CD4-positive, alpha-beta memory T cell (primary cell): ENCODE data around the gene CDC7. TPM values are rescaled to one million over a fixed set of nuclear protein-coding genes. Genes with fewer than 3 reads are reported as not detected.
"Not testable (repeated sequence)": the region's sequence is repeated elsewhere in the genome, so short reads cannot be mapped to it uniquely, and the experiment has no call there.

Experiments used
- CTCF ChIA-PET: fragments of 350-600 bp; sonication (Branson Sonifier 250); formaldehyde crosslinking; loops from one replicate; lab custom pipeline; 2021; ENCODE audit warnings: inconsistent platforms; ENCODE audit not compliant: partially characterized antibody; lab: Charles Lee
- POLR2A ChIA-PET: fragments of 350-600 bp; sonication (Branson Sonifier 250); formaldehyde crosslinking; loops from one replicate; lab custom pipeline; 2021; ENCODE audit not compliant: partially characterized antibody; lab: Charles Lee
- DNase-seq, 5 donors: peaks; one replicate each; pipeline versions ENCODE4 v3.0.0 to v3.0.0-alpha.2; 2020 to 2022; ENCODE audit warnings: mixed read lengths in 1 of 5
- H3K27ac ChIP-seq: one replicate; pipeline ENCODE4 v1.7.0; 2013; ENCODE audit warnings: low read depth, low read length
- H3K27me3 ChIP-seq: 2 replicates; pipeline ENCODE4 v1.7.0; 2013; ENCODE audit warnings: mild to moderate bottlenecking, low read length, moderate library complexity; ENCODE audit not compliant: insufficient read depth
- H3K36me3 ChIP-seq: 2 replicates; pipeline ENCODE4 v1.7.0; 2013; ENCODE audit warnings: mild to moderate bottlenecking, low read length, moderate library complexity; ENCODE audit not compliant: insufficient read depth
- H3K4me1 ChIP-seq: 2 replicates; pipeline ENCODE4 v1.7.0; 2013; ENCODE audit warnings: mild to moderate bottlenecking, low read length, moderate library complexity; ENCODE audit not compliant: insufficient read depth
- H3K4me3 ChIP-seq, 2 donors: one replicate each; pipeline ENCODE4 v1.7.0; 2013; ENCODE audit warnings: low read length in 2 of 2, mild to moderate bottlenecking in 1 of 2
- H3K9me3 ChIP-seq, 2 donors: one replicate each; pipeline ENCODE4 v1.7.0; 2013; ENCODE audit warnings: low read length in 2 of 2, control low read depth in 1 of 2; ENCODE audit not compliant: control insufficient read depth in 1 of 2
- H3K27ac Mint-ChIP-seq, 7 donors: one replicate each; pipeline ENCODE4 v1.8.0; 2020 to 2021; ENCODE audit warnings: mixed read lengths in 7 of 7, mild to moderate bottlenecking in 6 of 7, inconsistent platforms in 3 of 7, moderate library complexity in 3 of 7
- H3K27me3 Mint-ChIP-seq, 2 donors: one replicate each; pipeline ENCODE4 v1.8.0; 2020 to 2021; ENCODE audit warnings: mixed read lengths in 2 of 2
- H3K36me3 Mint-ChIP-seq, 2 donors: one replicate each; pipeline ENCODE4 v1.8.0; 2020 to 2021; ENCODE audit warnings: mixed read lengths in 2 of 2, inconsistent platforms in 1 of 2, mild to moderate bottlenecking in 1 of 2
- H3K4me1 Mint-ChIP-seq, 4 donors: one replicate each; pipeline ENCODE4 v1.8.0; 2020 to 2021; ENCODE audit warnings: mixed read lengths in 4 of 4, mild to moderate bottlenecking in 1 of 4
- H3K4me3 Mint-ChIP-seq, 8 donors: one replicate each; pipeline ENCODE4 v1.8.0; 2020 to 2021; ENCODE audit warnings: mixed read lengths in 8 of 8, mild to moderate bottlenecking in 7 of 8, moderate library complexity in 6 of 8, inconsistent platforms in 3 of 8
- H3K9me3 Mint-ChIP-seq, 8 donors: one replicate each; pipeline ENCODE4 v1.8.0; 2020 to 2021; ENCODE audit warnings: mixed read lengths in 8 of 8, mild to moderate bottlenecking in 5 of 8, inconsistent platforms in 3 of 8, moderate library complexity in 1 of 8
- intact Hi-C: fragments of 100-400 bp; cut with micrococcal nuclease; formaldehyde crosslinking; loops from one replicate; pipeline ENCODE4 v1.15.1; 2023
- polyA plus RNA-seq, 2 donors: library from polyadenylated mRNA; unstranded; fragments of 300-500 nt; fragmentation: Illumina TruSeq; gene quantifications; one replicate each; pipeline ENCODE4 v1.2.3, GENCODE V29; 2021
- total RNA-seq, 2 experiments: library from RNA; stranded (reverse); gene quantifications; one replicate each; pipeline ENCODE4 v1.2.3, GENCODE V29; 2021

CDC7 gene
- total and polyA plus RNA-seq, 4 experiments from 2014 or later = 2.9 to 6.0 (median 4.5) TPM

DNA sequence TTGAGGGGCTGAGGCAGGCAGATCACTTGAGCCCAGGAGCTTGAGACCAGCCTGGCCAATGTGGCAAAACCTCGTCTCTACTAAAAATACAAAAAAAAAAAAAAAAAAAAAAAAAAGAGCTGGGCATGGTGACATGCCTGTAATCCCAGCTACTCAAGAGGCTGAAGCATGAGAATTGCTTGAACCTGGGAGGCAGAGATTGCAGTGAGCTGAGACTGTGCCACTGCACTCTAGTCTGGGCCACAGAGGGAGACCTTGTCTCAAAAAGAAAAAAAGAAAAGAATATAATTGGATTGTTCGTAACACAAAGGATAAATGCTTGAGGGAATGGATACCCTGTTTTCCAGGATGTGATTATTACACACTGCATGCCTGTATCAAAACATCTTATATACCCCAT, 18.5 kb downstream of the CDC7 start:
- H3K27me3 ChIP-seq, H3K4me3 ChIP-seq, H3K9me3 Mint-ChIP-seq, H3K4me3 Mint-ChIP-seq, intact Hi-C loops, H3K36me3 ChIP-seq, H3K4me1 ChIP-seq, DNase-seq, POLR2A ChIA-PET, H3K27ac ChIP-seq, H3K27me3 Mint-ChIP-seq, H3K9me3 ChIP-seq: not testable (repeated sequence)
- peaks cover 4 to 15% (median 9%) of the 10 kb centered on the region in 4 donors for H3K4me1 Mint-ChIP-seq
- CTCF ChIA-PET = interaction anchor here (0.6 to 2.5 kb wide), 8 partner anchors 12 to 410 kb away, joined by 3 to 10 read pairs (median 4); no protein-coding TSS in a partner anchor
- H3K36me3 Mint-ChIP-seq = peaks cover 0 to 12% of the 10 kb centered on the region in 2 donors
- peak overlapping the region in 1 of 7 donors; percentile 51 for H3K27ac Mint-ChIP-seq

- Histone ChIP-seq H3K36me3 (no peaks in the 10 kb centered on the region), H3K9me3 (no peaks in the 10 kb centered on the region), H3K27ac (no peak overlapping the region), H3K4me1 (peaks cover 4% of the 10 kb centered on the region), H3K4me3 (no peak overlapping the region), H3K27me3 (no peaks in the 10 kb centered on the region)
- intact Hi-C loops = loop anchor here (5.0 kb wide), 1 partner anchor 36 kb away; no protein-coding TSS in a partner anchor
- DNase-seq = no peak
- H3K4me1 Mint-ChIP-seq = peaks cover 4 to 15% (median 9%) of the 10 kb centered on the region in 4 donors
- ChIA-PET CTCF (interaction anchor here (1.1 to 1.3 kb wide), 2 partner anchors 9 to 363 kb away, joined by 3 to 4 read pairs; no protein-coding TSS in a partner anchor), POLR2A (no interaction called here)
- no peak overlapping the region for H3K4me3 Mint-ChIP-seq
- H3K36me3 Mint-ChIP-seq = peaks cover 0 to 4% of the 10 kb centered on the region in 2 donors
- no peaks in the 10 kb centered on the region for H3K27me3 Mint-ChIP-seq
- no peaks in the 10 kb centered on the region for H3K9me3 Mint-ChIP-seq
- no peak overlapping the region for H3K27ac Mint-ChIP-seq
Observed at GRCh38 chr1:91520942-91521507, 20.4 kb downstream of the CDC7 start.

- DNase-seq = no peak
Observed at GRCh38 chr1:91523482-91523881, 22.8 kb downstream of the CDC7 start.

DNA sequence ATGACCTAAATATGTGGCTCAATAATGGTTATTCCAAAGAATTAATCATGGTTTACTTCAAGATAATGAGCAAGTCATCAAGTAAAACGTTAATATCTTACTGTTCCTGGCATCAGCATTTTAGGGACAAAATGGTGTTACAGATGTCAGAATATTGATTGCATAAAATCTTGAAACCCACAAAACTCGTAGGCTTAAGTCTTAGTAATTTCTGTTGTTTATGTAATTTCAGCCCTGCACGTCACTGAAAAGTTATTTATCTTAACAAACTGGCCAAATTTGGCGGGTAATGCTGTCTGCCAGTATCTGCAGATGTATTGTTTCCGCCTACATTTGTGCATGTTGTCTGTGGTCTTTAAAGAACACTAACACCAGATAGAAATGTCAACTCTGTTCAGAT, 25.8 kb downstream of the CDC7 start:
- H3K4me1 Mint-ChIP-seq = peaks cover 16 to 20% (median 18%) of the 10 kb centered on the region in 4 donors
- CTCF ChIA-PET = interaction anchor here (1.0 to 4.3 kb wide), 3 partner anchors 9 to 400 kb away, joined by 3 to 28 read pairs (median 3); no protein-coding TSS in a partner anchor

More at GRCh38 chr1:91523482-91523881, 22.8 kb downstream of the CDC7 start:
- Histone ChIP-seq H3K36me3 (no peaks in the 10 kb centered on the region), H3K9me3 (no peaks in the 10 kb centered on the region), H3K27me3 (no peaks in the 10 kb centered on the region), H3K27ac (no peak overlapping the region), H3K4me3 (no peak overlapping the region), H3K4me1 (peaks cover 4% of the 10 kb centered on the region)
- CTCF ChIA-PET = interaction anchor here (0.6 to 4.3 kb wide), 7 partner anchors 10 to 404 kb away, joined by 3 to 28 read pairs (median 6); no protein-coding TSS in a partner anchor
- Mint-ChIP-seq H3K36me3 (no peaks in the 10 kb centered on the region), H3K27ac (peak overlapping the region in 4 of 7 donors; percentile 28 to 90 (median 64)), H3K27me3 (no peaks in the 10 kb centered on the region), H3K4me1 (peaks cover 4 to 10% (median 7%) of the 10 kb centered on the region in 4 donors), H3K4me3 (no peak overlapping the region), H3K9me3 (no peaks in the 10 kb centered on the region)
- POLR2A ChIA-PET = interaction anchor here (1.1 kb wide), 1 partner anchor 361 kb away, joined by 4 read pairs; no protein-coding TSS in a partner anchor
- intact Hi-C loops = loop anchor here (5.0 kb wide), 1 partner anchor 34 kb away; no protein-coding TSS in a partner anchor

DNA sequence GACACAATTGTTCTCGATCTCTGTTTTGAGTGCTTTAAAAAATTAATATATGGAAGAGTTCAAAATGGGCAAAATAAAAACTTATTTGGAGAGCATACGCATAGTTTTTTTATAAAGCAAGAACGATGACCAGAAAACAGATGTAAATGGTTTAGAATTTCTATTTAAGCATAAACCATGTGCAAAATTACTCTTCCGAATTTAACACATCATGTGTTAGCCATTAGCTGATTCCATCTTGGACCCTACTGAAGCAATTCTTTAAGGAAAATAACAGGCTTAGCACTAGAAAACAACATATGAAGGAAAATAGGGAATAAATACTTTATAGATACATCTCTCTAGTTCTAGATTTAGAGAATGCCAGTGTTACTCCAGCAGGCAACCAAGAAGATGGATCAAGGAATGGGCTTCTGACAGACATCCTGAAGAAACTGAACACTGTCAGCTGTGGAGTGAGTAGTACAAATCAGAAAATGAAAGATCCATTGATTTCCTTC, 26.7 kb downstream of the CDC7 start:
- H3K4me1 Mint-ChIP-seq = peaks cover 17 to 21% (median 20%) of the 10 kb centered on the region in 4 donors
- H3K4me3 Mint-ChIP-seq = no peak overlapping the region
- H3K27me3 Mint-ChIP-seq = no peaks in the 10 kb centered on the region
- ChIA-PET POLR2A (no interaction called here), CTCF (interaction anchor here (5.8 kb wide), 1 partner anchor 14 kb away, joined by 38 read pairs; no protein-coding TSS in a partner anchor)
- Histone ChIP-seq H3K27ac (no peak overlapping the region), H3K4me1 (peaks cover 19% of the 10 kb centered on the region), H3K9me3 (no peaks in the 10 kb centered on the region), H3K27me3 (no peaks in the 10 kb centered on the region), H3K36me3 (no peaks in the 10 kb centered on the region), H3K4me3 (no peak overlapping the region)
- H3K27ac Mint-ChIP-seq = no peak overlapping the region
- no peak for DNase-seq
- no peaks in the 10 kb centered on the region for H3K36me3 Mint-ChIP-seq
- intact Hi-C loops = no loop called here
- no peaks in the 10 kb centered on the region for H3K9me3 Mint-ChIP-seq

More for the DNA sequence above, 25.8 kb downstream of the CDC7 start:
- no peak overlapping the region for H3K4me3 Mint-ChIP-seq
- H3K27ac Mint-ChIP-seq = no peak overlapping the region
- intact Hi-C loops = no loop called here
- no peak overlapping the region for H3K27ac ChIP-seq
- no peaks in the 10 kb centered on the region for H3K27me3 ChIP-seq
- H3K36me3 ChIP-seq = no peaks in the 10 kb centered on the region
- H3K4me1 ChIP-seq = peaks cover 16% of the 10 kb centered on the region
- no peak overlapping the region for H3K4me3 ChIP-seq
- no peaks in the 10 kb centered on the region for H3K27me3 Mint-ChIP-seq
- no peaks in the 10 kb centered on the region for H3K9me3 ChIP-seq
- POLR2A ChIA-PET = interaction anchor here (1.0 kb wide), 1 partner anchor 23 kb away, joined by 3 read pairs; no protein-coding TSS in a partner anchor
- H3K36me3 Mint-ChIP-seq = no peaks in the 10 kb centered on the region
- no peak for DNase-seq
- H3K9me3 Mint-ChIP-seq = no peaks in the 10 kb centered on the region

GRCh38 chr1:91527781-91528180, 27.1 kb downstream of the CDC7 start:
- Mint-ChIP-seq H3K27me3 (no peaks in the 10 kb centered on the region), H3K27ac (peak overlapping the region in 1 of 7 donors; percentile 13), H3K9me3 (no peaks in the 10 kb centered on the region), H3K4me3 (no peak overlapping the region), H3K4me1 (peaks cover 19 to 26% (median 25%) of the 10 kb centered on the region in 4 donors), H3K36me3 (no peaks in the 10 kb centered on the region)
- Histone ChIP-seq H3K27me3 (no peaks in the 10 kb centered on the region), H3K27ac (no peak overlapping the region), H3K4me3 (no peak overlapping the region), H3K36me3 (no peaks in the 10 kb centered on the region), H3K4me1 (peaks cover 24% of the 10 kb centered on the region), H3K9me3 (no peaks in the 10 kb centered on the region)
- CTCF ChIA-PET = interaction anchor here (5.8 kb wide), 1 partner anchor 15 kb away, joined by 38 read pairs; no protein-coding TSS in a partner anchor
- intact Hi-C loops = no loop called here
- DNase-seq = no peak
- POLR2A ChIA-PET = no interaction called here

- ChIA-PET CTCF (interaction anchor here (0.9 to 5.8 kb wide), 12 partner anchors 17 to 403 kb away, joined by 3 to 38 read pairs (median 4); partner anchors contain the start of gene TGFBR3), POLR2A (interaction anchor here (1.0 to 2.1 kb wide), 4 partner anchors 25 to 356 kb away, joined by 3 to 6 read pairs (median 4); partner anchors contain the start of gene TGFBR3)
- H3K36me3 Mint-ChIP-seq = no peaks in the 10 kb centered on the region
- peak in 1 of 5 donors; percentile 14 for DNase-seq
- intact Hi-C loops = loop anchor here (1.0 kb wide), 1 partner anchor 353 kb away; no protein-coding TSS in a partner anchor
- no peaks in the 10 kb centered on the region for H3K36me3 ChIP-seq
- peaks cover 22 to 34% (median 25%) of the 10 kb centered on the region in 4 donors for H3K4me1 Mint-ChIP-seq
- H3K9me3 Mint-ChIP-seq = no peaks in the 10 kb centered on the region
- no peak overlapping the region for H3K4me3 ChIP-seq
- H3K27ac Mint-ChIP-seq = peak overlapping the region in 4 of 7 donors; percentile 8 to 92 (median 64)
- H3K9me3 ChIP-seq = no peaks in the 10 kb centered on the region
- peaks cover 24% of the 10 kb centered on the region for H3K4me1 ChIP-seq
- no peaks in the 10 kb centered on the region for H3K27me3 Mint-ChIP-seq
- no peak overlapping the region for H3K27ac ChIP-seq
- no peaks in the 10 kb centered on the region for H3K27me3 ChIP-seq
- H3K4me3 Mint-ChIP-seq = peak overlapping the region in 1 of 8 donors; percentile 6
Observed at GRCh38 chr1:91529856-91530255, 29.2 kb downstream of the CDC7 start.
